ENCODE data around the gene DDRGK1.

DDRGK1 gene

GRCh38 chr20:3244613-3245012 lies 40.1 kb upstream of the DDRGK1 start:
- Histone ChIP-seq H3K9ac (ENCODE audit: low read depth, low read length, poor library complexity, severe bottlenecking) (no peak overlapping the region), H4K20me1 (ENCODE audit: insufficient read depth, low read length, poor library complexity, severe bottlenecking) (no peaks in the 10 kb centered on the region), H3K4me3 (ENCODE audit: low read length, poor library complexity, severe bottlenecking) (no peak overlapping the region), H3K79me2 (ENCODE audit: insufficient read depth, low read length) (no peaks in the 10 kb centered on the region), H3K27me3 (ENCODE audit: insufficient read depth, low read length, poor library complexity, severe bottlenecking) (no peaks in the 10 kb centered on the region), H3K4me1 (ENCODE audit: insufficient read depth, low read length, poor library complexity, severe bottlenecking) (no peaks in the 10 kb centered on the region), H3F3A (ENCODE audit: low read depth) (no peaks in the 10 kb centered on the region), H3K36me3 (ENCODE audit: insufficient read depth, low read length) (no peaks in the 10 kb centered on the region), H3K9me2 (replicated peaks; ENCODE audit: low read depth, low read length) (no peaks in the 10 kb centered on the region), H3K4me2 (ENCODE audit: low read depth, low read length, poor library complexity, severe bottlenecking) (no peak overlapping the region), H2AFZ (ENCODE audit: low read length) (no peak overlapping the region), H3K9me3 (ENCODE audit: insufficient read depth, low read depth, low read length) (no peaks in the 10 kb centered on the region)
- TF ChIP-seq CTCF (conservative IDR thresholded peaks at IDR 0.05; ENCODE audit: low read length) (no peak), EZH2phosphoT487 (IDR thresholded peaks at IDR 0.05; ENCODE audit: borderline replicate concordance) (no peak)

- no peak for TF ChIP-seq CTCF (conservative IDR thresholded peaks at IDR 0.05; ENCODE audit: low read length)
- no peak for TF ChIP-seq EZH2phosphoT487 (IDR thresholded peaks at IDR 0.05; ENCODE audit: borderline replicate concordance)
- Histone ChIP-seq H2AFZ (ENCODE audit: low read length) (no peak overlapping the region), H3K9me3 (ENCODE audit: insufficient read depth, low read depth, low read length) (no peaks in the 10 kb centered on the region), H3K9me2 (replicated peaks; ENCODE audit: low read depth, low read length) (no peaks in the 10 kb centered on the region), H3K4me1 (ENCODE audit: insufficient read depth, low read length, poor library complexity, severe bottlenecking) (no peaks in the 10 kb centered on the region), H4K20me1 (ENCODE audit: insufficient read depth, low read length, poor library complexity, severe bottlenecking) (no peaks in the 10 kb centered on the region), H3K4me2 (ENCODE audit: low read depth, low read length, poor library complexity, severe bottlenecking) (no peak overlapping the region), H3K4me3 (ENCODE audit: low read length, poor library complexity, severe bottlenecking) (no peak overlapping the region), H3K9ac (ENCODE audit: low read depth, low read length, poor library complexity, severe bottlenecking) (no peak overlapping the region), H3K36me3 (ENCODE audit: insufficient read depth, low read length) (no peaks in the 10 kb centered on the region), H3F3A (ENCODE audit: low read depth) (no peaks in the 10 kb centered on the region), H3K79me2 (ENCODE audit: insufficient read depth, low read length) (no peaks in the 10 kb centered on the region), H3K27me3 (ENCODE audit: insufficient read depth, low read length, poor library complexity, severe bottlenecking) (no peaks in the 10 kb centered on the region)
These were observed 39.4 kb upstream of the DDRGK1 start for GRCh38 chr20:3243718-3244358.

DNA sequence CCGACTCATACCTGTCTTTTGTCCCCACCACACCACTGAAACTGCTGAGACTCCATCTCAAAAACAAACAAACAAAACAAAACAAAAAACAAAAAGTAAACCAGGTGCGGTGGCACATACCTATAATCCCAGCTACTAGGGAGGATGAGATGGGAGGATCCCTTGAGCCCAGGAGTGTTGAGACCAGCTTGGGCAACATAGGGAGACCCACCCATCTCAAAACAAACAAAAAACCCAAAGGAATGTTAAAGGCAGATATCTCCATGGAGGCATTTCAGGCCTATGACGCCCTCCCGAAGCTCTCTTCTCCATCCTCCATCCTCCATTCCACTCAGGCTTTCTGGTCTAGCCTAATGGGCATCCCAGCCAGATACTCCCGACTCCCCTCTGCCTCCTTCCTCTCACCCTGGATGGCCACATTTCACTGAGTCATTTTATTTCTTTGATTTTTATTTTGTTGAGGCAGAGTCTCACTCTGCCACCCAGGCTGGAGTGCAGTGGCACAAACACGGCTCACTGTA lies 37.8 kb upstream of the DDRGK1 start:
- TF ChIP-seq CTCF (conservative IDR thresholded peaks at IDR 0.05; ENCODE audit: low read length), result no peak
- no peak for TF ChIP-seq EZH2phosphoT487 (IDR thresholded peaks at IDR 0.05; ENCODE audit: borderline replicate concordance)
- Histone ChIP-seq H3K9me2 (replicated peaks; ENCODE audit: low read depth, low read length) (no peaks in the 10 kb centered on the region), H3K9me3 (ENCODE audit: insufficient read depth, low read depth, low read length) (no peaks in the 10 kb centered on the region), H3F3A (ENCODE audit: low read depth) (no peaks in the 10 kb centered on the region), H2AFZ (ENCODE audit: low read length) (no peak overlapping the region), H4K20me1 (ENCODE audit: insufficient read depth, low read length, poor library complexity, severe bottlenecking) (no peaks in the 10 kb centered on the region), H3K4me1 (ENCODE audit: insufficient read depth, low read length, poor library complexity, severe bottlenecking) (peaks cover 5% of the 10 kb centered on the region), H3K4me3 (ENCODE audit: low read length, poor library complexity, severe bottlenecking) (no peak overlapping the region), H3K9ac (ENCODE audit: low read depth, low read length, poor library complexity, severe bottlenecking) (no peak overlapping the region), H3K27me3 (ENCODE audit: insufficient read depth, low read length, poor library complexity, severe bottlenecking) (peaks cover 7% of the 10 kb centered on the region), H3K36me3 (ENCODE audit: insufficient read depth, low read length) (no peaks in the 10 kb centered on the region), H3K4me2 (ENCODE audit: low read depth, low read length, poor library complexity, severe bottlenecking) (no peak overlapping the region), H3K79me2 (ENCODE audit: insufficient read depth, low read length) (peaks cover 4% of the 10 kb centered on the region; the same call in 1 of the 2 replicates)

Data from Loucy (cell line).